HCT116 (cell line): ENCODE results near the gene EMSY. TPM values are rescaled to one million over a fixed set of nuclear protein-coding genes. Genes with fewer than 3 reads are reported as not detected.

Experiments
- ATAC-seq: fragments of 200-7000 bp; cut with Tn5 transposase; 2 replicates; pipeline ENCODE4 v1.9.1; 2020; ENCODE audit warnings: mild to moderate bottlenecking, moderate library complexity
- BruUV-seq: library from RNA; stranded (reverse); fragments of 400-500 nt; replicated peaks from 2 replicates; lab custom pipeline; 2021; lab: Mats Ljungman, UMichigan
- CTCF ChIA-PET: fragments of 300-600 bp; sonication (Branson Sonifier 250); formaldehyde crosslinking; loops from one replicate; lab custom pipeline; 2021; ENCODE audit warnings: antibody characterized with exemption; lab: Charles Lee
- POLR2A ChIA-PET: fragments of 300-600, 350-600 bp; sonication (Branson Sonifier 250); formaldehyde crosslinking; loops from one replicate; lab custom pipeline; 2021; ENCODE audit warnings: antibody characterized with exemption; lab: Charles Lee
- RAD21 ChIA-PET, 2 experiments: fragments of 300-600 bp; sonication (Branson Sonifier 250); formaldehyde crosslinking; loops; one replicate each; lab custom pipeline; 2023; ENCODE audit warnings: low total read pairs in 2 of 2; ENCODE audit not compliant: uncharacterized antibody in 2 of 2, unreplicated experiment in 2 of 2, low non-redundant PET in 1 of 2; lab: Charles Lee
- DNase-seq: peaks from one replicate; pipeline ENCODE4 v3.0.0-alpha.2; 2010; ENCODE audit warnings: low read depth, low spot score
- H2AFZ ChIP-seq: fragments of 200-600 bp; shearing (Covaris generic), sonication (generic); 2 replicates; pipeline ENCODE4 v1.6.1; 2017; ENCODE audit warnings: low read depth, mixed run types, mixed read lengths, antibody characterized with exemption, low read length; ENCODE audit not compliant: poor library complexity, severe bottlenecking
- H3K27ac ChIP-seq: 2 replicates; pipeline ENCODE4 v1.5.1; 2012; ENCODE audit warnings: low read depth, low read length
- H3K27me3 ChIP-seq: fragments of 200-600 bp; sonication (generic); 2 replicates; pipeline ENCODE4 v1.6.1; 2016; ENCODE audit warnings: mixed run types, low read length, mixed read lengths; ENCODE audit not compliant: insufficient read depth
- H3K36me3 ChIP-seq, 2 experiments: fragments of 200-500 bp in 1 of 2; fragments of 200-600 bp in 1 of 2; sonication (Bioruptor generic) in 1 of 2; sonication (generic) in 1 of 2; 2 replicates each; pipeline versions ENCODE4 v1.5.1 to v1.6.1; 2014 to 2016; ENCODE audit warnings: low read length in 2 of 2, inconsistent platforms in 1 of 2, mixed read lengths in 1 of 2, mixed run types in 1 of 2; ENCODE audit not compliant: insufficient read depth in 2 of 2, control insufficient read depth in 1 of 2
- H3K4me1 ChIP-seq, 2 experiments: fragments of 200-600 bp in 1 of 2; sonication (generic) in 1 of 2; 2 replicates each; pipeline versions ENCODE4 v1.5.1 to v1.6.1; 2012 to 2017; ENCODE audit warnings: low read length in 2 of 2, inconsistent platforms in 1 of 2, mild to moderate bottlenecking in 1 of 2, mixed read lengths in 1 of 2, mixed run types in 1 of 2, moderate library complexity in 1 of 2; ENCODE audit not compliant: insufficient read depth in 2 of 2, control insufficient read depth in 1 of 2
- H3K4me2 ChIP-seq: fragments of 200-600 bp; sonication (generic); 2 replicates; pipeline ENCODE4 v1.6.1; 2017; ENCODE audit warnings: mixed run types, low read length, mixed read lengths
- H3K4me3 ChIP-seq, 2 experiments: fragments of 200-600 bp in 1 of 2; sonication (generic) in 1 of 2; replicated peaks in 1 of 2; 2 replicates each; pipeline ENCODE4 v1.5.1; 2011 to 2016; ENCODE audit warnings: low read length in 2 of 2, control low read depth in 1 of 2, low read depth in 1 of 2, mild to moderate bottlenecking in 1 of 2, mixed read lengths in 1 of 2, mixed run types in 1 of 2
- H3K79me2 ChIP-seq: fragments of 200-600 bp; sonication (generic); 2 replicates; pipeline ENCODE4 v1.6.1; 2017; ENCODE audit warnings: mild to moderate bottlenecking, mixed run types, low read length, moderate library complexity, mixed read lengths; ENCODE audit not compliant: insufficient read depth
- H3K9ac ChIP-seq: fragments of 200-600 bp; sonication (generic); 2 replicates; pipeline ENCODE4 v1.6.1; 2016; ENCODE audit warnings: low read length, mixed read lengths
- H3K9me2 ChIP-seq: fragments of 200-600 bp; sonication (generic), shearing (Covaris generic); 2 replicates; pipeline ENCODE4 v1.6.1; 2017; ENCODE audit warnings: mixed run types, mild to moderate bottlenecking, moderate library complexity; ENCODE audit not compliant: insufficient read depth
- H3K9me3 ChIP-seq, 2 experiments: fragments of 200-500 bp in 1 of 2; fragments of 200-600 bp in 1 of 2; sonication (Bioruptor generic) in 1 of 2; sonication (generic) in 1 of 2; 2 replicates each; pipeline ENCODE4 v1.6.1; 2014 to 2017; ENCODE audit warnings: low read length in 2 of 2, mixed read lengths in 2 of 2, inconsistent platforms in 1 of 2, low read depth in 1 of 2, mild to moderate bottlenecking in 1 of 2, mixed run types in 1 of 2, moderate library complexity in 1 of 2; ENCODE audit not compliant: control insufficient read depth in 1 of 2, insufficient read depth in 1 of 2
- H4K20me1 ChIP-seq: fragments of 200-600 bp; sonication (generic), shearing (Covaris generic); 2 replicates; pipeline ENCODE4 v1.6.1; 2017; ENCODE audit warnings: mixed run types, mild to moderate bottlenecking, moderate library complexity; ENCODE audit not compliant: insufficient read depth
- EGR1 ChIP-seq: IDR thresholded peaks from 2 replicates; pipeline ENCODE4 v1.6.1; 2012; ENCODE audit warnings: low read depth
- EZH2 ChIP-seq: fragments of 200-600 bp; sonication (generic); IDR thresholded peaks from 2 replicates; pipeline ENCODE4 v1.6.1; 2017; ENCODE audit warnings: antibody characterized with exemption, mixed run types
- FOSL1 ChIP-seq: IDR thresholded peaks from 2 replicates; pipeline ENCODE4 v1.6.1; 2012; ENCODE audit warnings: low read depth
- JUND ChIP-seq: IDR thresholded peaks from 2 replicates; pipeline ENCODE4 v1.6.1; 2012
- RAD21 ChIP-seq: IDR thresholded peaks from 2 replicates; pipeline ENCODE4 v1.6.1; 2012; ENCODE audit warnings: low read depth, mild to moderate bottlenecking
- SIN3A ChIP-seq: IDR thresholded peaks from 2 replicates; pipeline ENCODE4 v1.6.1; 2012; ENCODE audit warnings: low read depth
- SP1 ChIP-seq: IDR thresholded peaks from 2 replicates; pipeline ENCODE4 v1.6.1; 2012; ENCODE audit warnings: low read depth
- TCF7L2 ChIP-seq: IDR thresholded peaks from 2 replicates; pipeline ENCODE4 v1.7.0; 2011; ENCODE audit warnings: borderline replicate concordance, inconsistent platforms; ENCODE audit not compliant: insufficient read depth, insufficient read length; ENCODE audit errors: extremely low read depth
- intact Hi-C: fragments of 100-400 bp; cut with micrococcal nuclease; formaldehyde crosslinking; loops from 2 replicates; pipeline ENCODE4 v1.10.0; 2022
- total RNA-seq: library from RNA; stranded (reverse); gene quantifications from one replicate; pipeline ENCODE4 v1.2.1, GENCODE V29; 2021; ENCODE audit not compliant: unreplicated experiment
- TF ChIP-seq, protein P1 (sequence below), 3 experiments: fragments of 200-600 bp in 1 of 3; sonication (generic) in 1 of 3; IDR thresholded peaks in 2 of 3; conservative IDR thresholded peaks in 1 of 3; 2 replicates each; pipeline ENCODE4 v1.5.1; 2012 to 2017; ENCODE audit warnings: low read depth in 2 of 3, low read length in 2 of 3, antibody characterized with exemption in 1 of 3, borderline replicate concordance in 1 of 3, control low read depth in 1 of 3, mild to moderate bottlenecking in 1 of 3, mixed read lengths in 1 of 3, mixed run types in 1 of 3, moderate library complexity in 1 of 3; ENCODE audit not compliant: insufficient read depth in 1 of 3

The EMSY gene
- total RNA-seq, 1 experiment from 2014 or later = 22.7 TPM

- Histone ChIP-seq H2AFZ (no peak overlapping the region), H3K4me1 (peaks cover 11 to 19% of the 10 kb centered on the region in 2 experiments), H3K27ac (no peak overlapping the region), H3K4me2 (no peak overlapping the region), H3K36me3 (no peaks in the 10 kb centered on the region), H3K27me3 (no peaks in the 10 kb centered on the region), H3K79me2 (no peaks in the 10 kb centered on the region), H4K20me1 (no peaks in the 10 kb centered on the region), H3K9me2 (no peaks in the 10 kb centered on the region), H3K4me3 (no peak overlapping the region), H3K9me3 (no peaks in the 10 kb centered on the region), H3K9ac (no peak overlapping the region)
- CTCF ChIA-PET = no interaction called here
- DNase-seq (no peak), ATAC-seq (peak; percentile 27; the same call in 1 of the 2 replicates)
- no TSS peak for BruUV-seq
- TF ChIP-seq, protein P1, sequence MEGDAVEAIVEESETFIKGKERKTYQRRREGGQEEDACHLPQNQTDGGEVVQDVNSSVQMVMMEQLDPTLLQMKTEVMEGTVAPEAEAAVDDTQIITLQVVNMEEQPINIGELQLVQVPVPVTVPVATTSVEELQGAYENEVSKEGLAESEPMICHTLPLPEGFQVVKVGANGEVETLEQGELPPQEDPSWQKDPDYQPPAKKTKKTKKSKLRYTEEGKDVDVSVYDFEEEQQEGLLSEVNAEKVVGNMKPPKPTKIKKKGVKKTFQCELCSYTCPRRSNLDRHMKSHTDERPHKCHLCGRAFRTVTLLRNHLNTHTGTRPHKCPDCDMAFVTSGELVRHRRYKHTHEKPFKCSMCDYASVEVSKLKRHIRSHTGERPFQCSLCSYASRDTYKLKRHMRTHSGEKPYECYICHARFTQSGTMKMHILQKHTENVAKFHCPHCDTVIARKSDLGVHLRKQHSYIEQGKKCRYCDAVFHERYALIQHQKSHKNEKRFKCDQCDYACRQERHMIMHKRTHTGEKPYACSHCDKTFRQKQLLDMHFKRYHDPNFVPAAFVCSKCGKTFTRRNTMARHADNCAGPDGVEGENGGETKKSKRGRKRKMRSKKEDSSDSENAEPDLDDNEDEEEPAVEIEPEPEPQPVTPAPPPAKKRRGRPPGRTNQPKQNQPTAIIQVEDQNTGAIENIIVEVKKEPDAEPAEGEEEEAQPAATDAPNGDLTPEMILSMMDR (IDR thresholded peaks at IDR 0.05 in 2 of 3, conservative IDR thresholded peaks at IDR 0.05 in 1 of 3; ENCODE audit: borderline replicate concordance in 1 of 3, insufficient read depth in 1 of 3, low read depth in 2 of 3, low read length in 2 of 3) = no peak
- TF ChIP-seq EZH2 (no peak), TCF7L2 (no peak), FOSL1 (no peak), SP1 (no peak)
- intact Hi-C loops = no loop called here
- POLR2A ChIA-PET = no interaction called here
- RAD21 ChIA-PET = no interaction called here
Observed at GRCh38 chr11:76578654-76579055, 133.8 kb downstream of the EMSY start.

DNA sequence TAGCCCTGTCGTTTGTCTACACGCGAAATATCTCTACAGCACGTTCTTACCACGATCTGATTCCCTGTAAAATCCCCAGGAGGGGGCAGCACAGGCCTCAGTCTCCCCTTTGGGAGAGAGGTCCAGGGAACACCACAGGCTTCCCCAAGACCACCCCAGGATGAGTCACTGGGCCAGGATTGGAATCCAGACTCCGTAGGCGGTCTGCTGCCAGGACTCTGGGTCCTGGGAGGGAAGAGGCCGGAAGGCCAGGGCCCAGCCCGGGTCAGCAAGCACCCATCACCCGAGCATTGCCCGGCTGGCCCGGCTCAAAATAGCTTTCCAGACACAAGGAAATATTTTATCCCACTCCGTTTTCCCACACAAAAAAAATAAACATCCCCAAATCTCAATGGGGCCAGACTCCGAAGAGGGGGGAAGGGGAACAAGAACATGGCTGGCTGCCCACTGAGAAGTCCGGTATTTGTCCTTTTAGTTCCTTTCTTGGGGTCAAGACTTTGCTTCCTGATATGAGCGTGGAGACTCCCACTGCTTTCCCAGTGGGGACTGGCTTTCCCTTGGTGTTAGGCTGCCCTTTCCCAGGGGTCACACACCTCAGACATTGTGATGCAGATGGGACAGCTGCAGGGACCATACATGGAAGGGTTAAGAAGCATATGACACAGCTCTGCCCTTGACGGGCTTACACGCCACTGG, 134.4 kb downstream of the EMSY start:
- H3K36me3 ChIP-seq = no peaks in the 10 kb centered on the region
- no peaks in the 10 kb centered on the region for H3K9me2 ChIP-seq
- ATAC-seq (peak; percentile 46; the same call in 1 of the 2 replicates), DNase-seq (no peak)
- BruUV-seq = no TSS peak
- H3K9ac ChIP-seq = no peak overlapping the region
- no peaks in the 10 kb centered on the region for H4K20me1 ChIP-seq
- no peaks in the 10 kb centered on the region for H3K27me3 ChIP-seq
- intact Hi-C loops = no loop called here
- H3K9me3 ChIP-seq = no peaks in the 10 kb centered on the region
- no peak overlapping the region for H3K4me3 ChIP-seq
- TF ChIP-seq SIN3A (no peak), JUND (no peak), EGR1 (no peak), SP1 (no peak), RAD21 (0 out of 2 replicates have a peak, but pooled peaks have one; percentile 5)
- TF ChIP-seq, protein P1 (IDR thresholded peaks at IDR 0.05 in 2 of 3, conservative IDR thresholded peaks at IDR 0.05 in 1 of 3; ENCODE audit: borderline replicate concordance in 1 of 3, insufficient read depth in 1 of 3, low read depth in 2 of 3, low read length in 2 of 3) = peak in 2 of 3 experiments; percentile 32; a peak in 3 of 6 replicates
- ChIA-PET POLR2A (no interaction called here), RAD21 (no interaction called here), CTCF (no interaction called here)
- H2AFZ ChIP-seq = no peak overlapping the region
- H3K4me1 ChIP-seq = peaks cover 11 to 19% of the 10 kb centered on the region in 2 experiments
- H3K27ac ChIP-seq = no peak overlapping the region
- H3K79me2 ChIP-seq = no peaks in the 10 kb centered on the region
- no peak overlapping the region for H3K4me2 ChIP-seq
